Suppressor macrophage (primary cell): ENCODE results near the gene CFAP410.
"Not testable (repeated sequence)": the region's sequence is repeated elsewhere in the genome, so short reads cannot be mapped to it uniquely, and the experiment has no call there.

Experiments used
- DNase-seq, 4 experiments: peaks; one replicate each; pipeline ENCODE4 v3.0.0-alpha.2; 2020 to 2022

Gene CFAP410

DNA sequence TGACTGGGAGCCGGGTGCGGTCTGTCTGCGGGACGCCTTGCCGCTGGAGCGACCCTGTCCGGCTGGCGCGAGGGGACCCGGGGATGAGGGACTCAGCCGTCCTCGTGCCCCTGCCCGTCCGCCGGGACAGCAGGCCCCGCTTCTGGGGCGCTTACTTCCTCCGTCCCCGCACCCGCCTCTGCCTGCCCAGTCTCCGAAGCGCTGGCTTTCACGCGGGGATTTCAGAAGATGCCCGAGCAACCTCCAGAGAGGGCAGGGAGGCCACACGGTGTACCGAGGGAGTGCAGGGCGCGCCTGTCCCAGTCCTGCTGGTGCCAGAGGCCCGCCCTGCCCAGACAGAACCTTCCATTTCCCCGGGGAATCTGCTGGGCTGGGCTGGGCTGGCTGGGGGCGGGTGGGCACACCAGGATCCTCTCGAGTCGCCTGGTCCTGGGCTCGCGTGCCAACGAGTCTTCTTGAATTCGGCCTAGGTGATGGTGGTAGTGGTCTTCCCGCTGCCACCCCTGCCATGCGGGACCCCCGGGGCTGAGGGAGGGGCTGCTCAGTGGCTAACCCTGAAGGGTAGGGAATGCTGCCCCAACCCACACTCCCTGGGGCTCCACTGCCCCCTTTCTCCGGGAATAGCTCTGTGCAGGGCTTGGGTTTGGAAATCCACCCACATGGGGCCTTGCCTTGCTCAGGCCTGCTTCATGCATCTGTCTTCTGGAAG, 11.7 kb upstream of the CFAP410 start:
- DNase-seq, result peak in 2 of 4 experiments; percentile 51 to 55

- peak in 2 of 4 experiments; percentile 37 to 42 for DNase-seq
Observed at GRCh38 chr21:44349847-44350772, 10.9 kb upstream of the CFAP410 start.

- no peak for DNase-seq
Observed at GRCh38 chr21:44349416-44349846, 10.2 kb upstream of the CFAP410 start.

DNA sequence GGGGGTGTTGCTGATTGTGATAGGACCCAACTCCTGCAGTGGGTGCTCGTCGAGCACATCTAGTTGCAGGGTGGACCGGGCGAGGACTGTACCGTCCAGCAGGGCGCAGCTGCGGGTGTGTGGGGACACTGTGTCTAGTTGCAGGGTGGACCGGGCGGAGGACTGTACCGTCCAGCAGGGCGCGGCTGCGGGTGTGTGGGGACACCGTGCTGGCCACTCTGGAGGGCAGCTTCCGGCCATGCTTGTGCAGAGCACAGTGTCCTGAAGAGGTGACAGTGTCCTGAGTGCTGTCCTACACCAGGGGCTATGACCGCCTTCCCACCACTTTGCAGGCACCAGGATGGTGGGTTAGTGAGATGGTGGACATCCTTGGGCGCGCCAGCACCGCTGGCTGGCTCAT, 9.7 kb upstream of the CFAP410 start:
- DNase-seq, result no peak

DNA sequence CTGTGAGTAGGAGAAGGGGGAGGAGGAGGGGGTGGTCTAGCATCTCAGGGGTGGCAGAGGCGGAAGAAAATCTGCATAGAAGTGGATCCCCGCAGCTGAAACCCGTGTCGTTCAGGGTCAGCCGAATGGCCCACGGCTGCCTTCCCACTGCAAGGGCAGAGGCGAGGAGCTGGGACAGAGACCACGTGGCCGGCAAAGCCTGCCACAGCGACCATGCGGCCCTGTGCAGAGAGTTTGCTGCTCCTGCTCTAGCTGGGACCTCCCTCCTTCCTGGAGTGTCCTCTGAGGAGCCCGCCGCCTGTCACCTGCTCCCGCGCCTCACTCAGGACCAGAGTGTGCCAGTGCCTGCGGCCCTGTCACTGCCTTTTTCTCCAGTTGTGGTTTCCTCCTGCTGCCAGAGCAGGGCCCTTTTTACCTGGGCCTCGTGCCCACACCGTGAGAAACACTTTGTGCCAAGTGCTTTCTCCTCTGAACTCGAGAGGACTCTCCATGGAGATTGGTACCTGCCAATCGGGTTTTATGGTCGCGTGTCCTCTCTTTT, 8.8 kb upstream of the CFAP410 start:
- no peak for DNase-seq

DNA sequence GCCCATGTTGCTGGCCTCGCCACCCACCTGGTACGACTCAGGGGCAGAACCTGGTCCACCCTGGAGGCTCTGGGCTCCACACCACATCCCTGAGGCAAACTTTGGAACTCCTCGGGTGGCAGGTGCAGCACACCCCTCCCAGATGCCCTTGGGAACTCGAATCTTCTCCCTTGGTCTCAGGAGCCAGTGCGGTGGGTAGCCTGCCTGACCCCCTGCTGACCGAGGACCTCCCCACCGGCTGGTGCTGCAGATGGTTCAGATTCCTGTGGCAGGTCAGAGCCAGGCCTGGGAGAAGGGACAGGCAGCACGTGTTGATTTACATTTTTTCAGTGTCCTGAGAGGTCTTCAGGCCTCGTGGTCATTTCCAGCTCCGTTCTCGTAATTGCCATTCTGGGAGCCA, 6.3 kb upstream of the CFAP410 start:
- no peak for DNase-seq

- DNase-seq, result no peak
Observed at GRCh38 chr21:44344541-44345183, 5.5 kb upstream of the CFAP410 start.

- not testable (repeated sequence) for DNase-seq
Observed at GRCh38 chr21:44342981-44343380, 3.8 kb upstream of the CFAP410 start.

GRCh38 chr21:44341726-44342458, 2.7 kb upstream of the CFAP410 start:
- not testable (repeated sequence) for DNase-seq

- DNase-seq, result peak; percentile 24 to 43 (median 40)
Observed at GRCh38 chr21:44337941-44338895, 972 bp downstream of the CFAP410 start.

DNA sequence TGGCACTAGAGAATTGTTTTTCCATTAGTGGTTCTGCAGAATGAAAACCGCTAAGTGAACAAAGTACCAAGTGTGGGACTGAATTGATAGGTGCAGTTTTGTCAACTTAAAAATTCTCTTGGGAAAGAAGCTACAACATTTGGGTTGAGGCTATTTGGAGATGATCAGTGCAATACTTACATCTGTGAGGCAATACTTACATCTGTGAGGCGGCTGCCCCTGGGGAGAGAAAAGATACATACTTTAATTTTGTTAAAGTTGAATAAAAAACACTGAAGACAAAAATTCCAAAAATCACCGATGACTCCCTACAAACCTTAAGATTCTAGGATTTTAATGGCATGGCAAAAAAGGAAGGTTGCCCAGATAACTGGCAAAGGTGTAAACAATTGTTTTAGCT, 1.7 kb downstream of the CFAP410 start:
- no peak for DNase-seq

DNA sequence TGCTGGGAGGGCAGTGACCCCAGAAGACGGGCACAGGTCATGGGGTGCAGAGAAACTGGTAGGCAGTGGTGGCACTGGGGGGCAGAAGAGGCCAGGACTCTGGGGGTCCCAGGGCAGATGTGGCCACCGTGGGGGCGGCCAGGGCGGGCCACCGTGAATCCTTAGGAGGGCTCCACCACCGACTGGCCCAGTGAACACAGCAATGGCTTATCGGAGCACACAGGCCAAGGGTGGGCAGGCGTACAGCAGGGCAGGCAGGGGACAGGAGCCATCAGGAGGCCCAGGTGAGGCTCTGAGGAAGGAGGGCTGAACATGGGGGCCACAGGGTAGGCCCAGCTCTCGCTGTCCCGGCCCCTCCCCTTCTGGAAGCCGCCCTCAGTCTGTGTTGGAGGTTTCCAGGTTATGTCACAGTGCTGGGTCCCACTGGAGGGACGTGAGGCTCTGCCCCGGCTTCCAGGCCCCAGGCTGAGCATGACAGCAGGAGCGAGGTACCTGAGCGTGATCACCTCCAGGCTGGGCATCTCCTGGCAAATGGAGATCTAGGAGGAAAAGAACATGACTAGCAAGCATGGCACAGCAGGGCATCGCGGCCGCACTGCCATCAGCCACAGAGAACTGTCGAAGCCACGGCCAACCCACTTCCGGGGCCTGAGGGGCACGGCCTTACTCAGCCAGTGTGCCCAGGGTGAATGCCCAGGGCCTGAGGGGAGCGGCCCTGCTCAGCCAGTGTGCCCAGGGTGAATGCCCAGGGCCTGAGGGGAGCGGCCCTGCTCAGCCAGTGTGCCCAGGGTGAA, 3.7 kb downstream of the CFAP410 start:
- no peak for DNase-seq

DNA sequence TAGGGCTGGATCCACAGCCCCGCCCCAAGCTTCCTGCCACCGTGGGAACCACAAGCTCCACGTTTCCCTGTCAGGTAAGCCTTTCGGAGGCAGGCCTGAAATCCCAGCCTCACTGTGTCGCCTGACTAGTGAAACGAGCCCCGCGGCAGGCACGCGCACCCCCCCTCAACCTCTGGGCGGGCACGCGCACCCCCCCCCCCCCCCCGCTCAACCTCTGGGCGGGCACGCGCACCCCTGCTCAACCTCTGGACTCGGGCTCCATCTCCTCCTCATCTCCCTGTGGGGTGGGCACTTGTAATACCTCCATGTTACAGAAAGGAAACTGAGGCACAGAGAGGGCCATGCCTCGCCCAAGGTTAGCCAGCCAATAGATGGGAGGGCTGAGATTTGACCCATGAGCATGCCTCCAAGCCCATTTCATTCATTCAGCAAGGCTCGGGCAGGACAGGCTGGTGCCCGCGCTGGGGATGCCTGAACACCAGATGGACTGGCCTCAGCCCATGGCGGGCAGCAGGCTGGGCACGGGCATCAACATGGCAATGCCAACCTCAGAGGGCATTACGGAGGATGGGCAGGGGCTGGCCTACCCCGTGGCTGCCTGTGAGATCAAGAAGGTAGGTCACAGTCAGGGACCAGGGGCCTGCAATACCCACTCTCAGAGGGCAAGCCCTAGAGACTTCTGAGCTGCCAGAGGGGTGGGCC, 4.7 kb downstream of the CFAP410 start:
- DNase-seq, result no peak

- no peak for DNase-seq
Observed at GRCh38 chr21:44333509-44334328, 5.5 kb downstream of the CFAP410 start.

- no peak for DNase-seq
Observed at GRCh38 chr21:44332965-44333364, 6.2 kb downstream of the CFAP410 start.

DNA sequence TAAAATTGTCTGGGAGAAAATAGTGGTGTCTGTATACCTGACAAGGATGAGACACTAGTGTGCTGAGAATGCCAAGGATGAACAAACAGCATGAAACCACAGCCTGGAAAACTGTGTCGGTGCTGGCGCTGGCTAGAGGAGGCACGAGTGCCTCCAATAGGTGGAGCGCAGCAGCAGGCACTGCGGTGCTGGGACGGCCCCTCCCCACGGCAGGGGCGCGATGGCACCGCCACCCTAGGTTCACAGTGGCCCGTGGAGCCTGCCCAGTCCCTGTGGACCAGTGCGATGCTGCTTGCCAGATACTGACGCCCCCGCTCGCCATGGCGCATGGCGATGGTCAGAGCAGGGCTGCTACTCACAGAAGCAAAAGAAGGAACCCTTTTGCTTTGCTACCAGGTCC, 6.8 kb downstream of the CFAP410 start:
- no peak for DNase-seq

DNA sequence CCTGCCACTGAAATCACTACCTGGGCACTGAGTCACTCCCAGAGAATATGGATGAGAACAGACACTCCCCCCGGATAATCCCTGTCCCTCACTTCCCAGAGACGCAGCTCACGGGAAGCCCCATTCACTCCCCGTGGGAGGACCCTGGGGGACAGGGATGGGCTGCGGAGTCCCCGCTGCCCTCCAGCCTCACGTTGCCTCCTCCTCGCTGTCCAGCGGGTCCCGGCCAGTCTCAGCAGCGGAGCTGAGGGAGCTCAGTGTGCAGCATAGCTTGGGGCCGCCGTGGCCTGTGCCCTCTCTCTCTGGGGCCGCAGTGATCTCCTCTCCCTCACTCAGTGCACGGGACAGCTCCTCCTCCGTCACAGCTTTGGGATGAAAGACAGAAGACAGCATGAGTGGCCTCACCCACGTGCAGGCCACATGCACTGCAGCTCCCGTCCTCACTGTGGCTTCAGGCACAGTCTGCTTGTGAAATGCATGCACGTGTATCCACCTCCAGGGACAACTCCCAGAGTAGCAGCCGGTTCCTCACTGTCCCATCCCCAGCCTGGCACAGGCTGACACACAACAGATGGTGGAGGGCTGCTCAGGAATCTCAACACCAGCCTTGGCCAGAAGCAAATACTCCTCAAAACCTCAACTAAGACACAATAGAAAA, 7.4 kb downstream of the CFAP410 start:
- no peak for DNase-seq

GRCh38 chr21:44331209-44331608, 8.0 kb downstream of the CFAP410 start:
- DNase-seq, result no peak
